ENCODE measurements around the gene RFXANK.

The RFXANK gene

DNA sequence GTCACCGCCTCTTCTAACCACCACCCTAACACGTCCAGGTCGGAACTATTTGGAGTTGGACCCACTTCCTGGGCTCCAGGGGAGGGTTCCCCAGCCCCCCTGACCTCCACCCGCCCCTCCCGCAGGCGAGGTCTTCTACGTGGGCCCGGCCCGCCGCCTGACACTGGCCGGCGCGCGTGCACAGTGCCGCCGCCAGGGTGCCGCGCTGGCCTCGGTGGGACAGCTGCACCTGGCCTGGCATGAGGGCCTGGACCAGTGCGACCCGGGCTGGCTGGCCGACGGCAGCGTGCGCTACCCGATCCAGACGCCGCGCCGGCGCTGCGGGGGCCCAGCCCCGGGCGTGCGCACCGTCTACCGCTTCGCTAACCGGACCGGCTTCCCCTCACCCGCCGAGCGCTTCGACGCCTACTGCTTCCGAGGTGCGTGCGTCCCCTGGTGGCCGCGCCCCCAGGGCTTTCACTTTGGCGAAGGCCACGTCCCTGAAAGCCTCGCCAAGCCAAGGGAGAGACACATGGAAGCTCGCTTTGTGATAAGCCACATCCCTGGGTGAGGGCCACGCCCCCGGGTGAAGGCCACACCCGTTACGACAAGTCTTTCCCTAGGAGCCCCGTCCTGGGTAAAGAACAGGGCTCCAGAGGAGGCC, 32.9 kb downstream of the RFXANK start:
- FAIRE-seq, result no peak
- peak; percentile 98 for DNase-seq (ENCODE audit: insufficient read length, low spot score)

DNA sequence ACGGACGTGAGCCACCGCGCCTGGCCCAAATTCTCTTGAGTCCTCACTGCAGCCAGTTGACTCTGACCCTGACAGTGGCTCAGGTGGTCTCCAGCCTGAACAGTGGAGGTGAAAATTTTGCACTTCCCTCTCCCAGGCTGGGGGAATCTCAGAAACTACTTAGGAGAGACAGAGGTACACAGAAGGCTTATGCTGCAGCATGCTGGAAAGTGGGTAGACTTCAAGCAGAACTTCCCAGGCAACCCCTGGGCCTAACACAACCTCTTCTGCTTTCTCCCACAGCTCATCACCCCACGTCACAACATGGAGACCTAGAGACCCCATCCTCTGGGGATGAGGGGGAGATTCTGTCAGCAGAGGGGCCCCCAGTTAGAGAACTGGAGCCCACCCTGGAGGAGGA, 34.1 kb downstream of the RFXANK start:
- TF ChIP-seq, protein P1, sequence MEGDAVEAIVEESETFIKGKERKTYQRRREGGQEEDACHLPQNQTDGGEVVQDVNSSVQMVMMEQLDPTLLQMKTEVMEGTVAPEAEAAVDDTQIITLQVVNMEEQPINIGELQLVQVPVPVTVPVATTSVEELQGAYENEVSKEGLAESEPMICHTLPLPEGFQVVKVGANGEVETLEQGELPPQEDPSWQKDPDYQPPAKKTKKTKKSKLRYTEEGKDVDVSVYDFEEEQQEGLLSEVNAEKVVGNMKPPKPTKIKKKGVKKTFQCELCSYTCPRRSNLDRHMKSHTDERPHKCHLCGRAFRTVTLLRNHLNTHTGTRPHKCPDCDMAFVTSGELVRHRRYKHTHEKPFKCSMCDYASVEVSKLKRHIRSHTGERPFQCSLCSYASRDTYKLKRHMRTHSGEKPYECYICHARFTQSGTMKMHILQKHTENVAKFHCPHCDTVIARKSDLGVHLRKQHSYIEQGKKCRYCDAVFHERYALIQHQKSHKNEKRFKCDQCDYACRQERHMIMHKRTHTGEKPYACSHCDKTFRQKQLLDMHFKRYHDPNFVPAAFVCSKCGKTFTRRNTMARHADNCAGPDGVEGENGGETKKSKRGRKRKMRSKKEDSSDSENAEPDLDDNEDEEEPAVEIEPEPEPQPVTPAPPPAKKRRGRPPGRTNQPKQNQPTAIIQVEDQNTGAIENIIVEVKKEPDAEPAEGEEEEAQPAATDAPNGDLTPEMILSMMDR (IDR thresholded peaks at IDR 0.05; ENCODE audit: insufficient read depth, missing control alignments), result no peak
- no peak for FAIRE-seq

More for the DNA sequence above, 32.9 kb downstream of the RFXANK start:
- TF ChIP-seq, protein P1 (IDR thresholded peaks at IDR 0.05; ENCODE audit: insufficient read depth, missing control alignments), result peak; percentile 67

DNA sequence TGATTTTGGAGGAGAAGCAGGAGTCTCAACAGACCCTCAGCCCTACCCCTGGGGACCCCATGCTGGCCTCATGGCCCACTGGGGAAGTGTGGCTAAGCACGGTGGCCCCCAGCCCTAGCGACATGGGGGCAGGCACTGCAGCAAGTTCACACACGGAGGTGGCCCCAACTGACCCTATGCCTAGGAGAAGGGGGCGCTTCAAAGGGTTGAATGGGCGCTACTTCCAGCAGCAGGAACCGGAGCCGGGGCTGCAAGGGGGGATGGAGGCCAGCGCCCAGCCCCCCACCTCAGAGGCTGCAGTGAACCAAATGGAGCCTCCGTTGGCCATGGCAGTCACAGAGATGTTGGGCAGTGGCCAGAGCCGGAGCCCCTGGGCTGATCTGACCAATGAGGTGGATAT, 34.6 kb downstream of the RFXANK start:
- FAIRE-seq (no peak), DNase-seq (ENCODE audit: insufficient read length, low spot score) (no peak)
- TF ChIP-seq, protein P1 (IDR thresholded peaks at IDR 0.05; ENCODE audit: insufficient read depth, missing control alignments), result no peak

More for the DNA sequence above, 34.1 kb downstream of the RFXANK start:
- DNase-seq (ENCODE audit: insufficient read length, low spot score), result no peak

DNA sequence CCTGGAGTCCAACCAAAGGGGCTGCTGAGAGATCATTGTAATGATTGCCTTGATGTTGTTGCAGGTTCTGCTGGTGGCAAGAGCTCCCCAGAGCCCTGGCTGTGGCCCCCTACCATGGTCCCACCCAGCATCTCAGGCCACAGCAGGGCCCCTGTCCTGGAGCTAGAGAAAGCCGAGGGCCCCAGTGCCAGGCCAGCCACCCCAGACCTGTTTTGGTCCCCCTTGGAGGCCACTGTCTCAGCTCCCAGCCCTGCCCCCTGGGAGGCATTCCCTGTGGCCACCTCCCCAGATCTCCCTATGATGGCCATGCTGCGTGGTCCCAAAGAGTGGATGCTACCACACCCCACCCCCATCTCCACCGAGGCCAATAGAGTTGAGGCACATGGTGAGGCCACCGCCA, 35.2 kb downstream of the RFXANK start:
- FAIRE-seq, result no peak
- TF ChIP-seq, protein P1 (IDR thresholded peaks at IDR 0.05; ENCODE audit: insufficient read depth, missing control alignments), result no peak
- no peak for DNase-seq (ENCODE audit: insufficient read length, low spot score)

DNA sequence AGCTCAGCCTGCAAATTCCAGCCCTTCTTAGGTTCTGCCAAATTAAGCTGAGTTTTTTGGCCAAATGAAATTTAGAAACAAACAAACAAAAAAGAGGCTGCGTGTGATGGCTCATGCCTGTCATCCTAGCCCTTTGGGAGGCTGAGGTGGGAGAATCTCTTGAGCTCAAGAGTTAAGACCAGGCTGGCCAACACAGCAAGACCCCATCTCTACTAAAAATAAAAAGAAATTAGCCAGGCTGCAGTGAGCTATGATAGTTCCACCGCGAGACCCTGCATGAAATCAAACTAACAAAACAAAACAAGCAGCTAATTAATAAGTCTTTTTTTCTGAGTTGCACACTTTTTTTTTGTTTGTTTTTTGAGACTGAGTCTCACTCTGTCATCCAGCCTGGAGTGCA, 37.6 kb downstream of the RFXANK start:
- no peak for DNase-seq (ENCODE audit: insufficient read length, low spot score)
- FAIRE-seq, result no peak
- TF ChIP-seq, protein P1 (IDR thresholded peaks at IDR 0.05; ENCODE audit: insufficient read depth, missing control alignments), result no peak

DNA sequence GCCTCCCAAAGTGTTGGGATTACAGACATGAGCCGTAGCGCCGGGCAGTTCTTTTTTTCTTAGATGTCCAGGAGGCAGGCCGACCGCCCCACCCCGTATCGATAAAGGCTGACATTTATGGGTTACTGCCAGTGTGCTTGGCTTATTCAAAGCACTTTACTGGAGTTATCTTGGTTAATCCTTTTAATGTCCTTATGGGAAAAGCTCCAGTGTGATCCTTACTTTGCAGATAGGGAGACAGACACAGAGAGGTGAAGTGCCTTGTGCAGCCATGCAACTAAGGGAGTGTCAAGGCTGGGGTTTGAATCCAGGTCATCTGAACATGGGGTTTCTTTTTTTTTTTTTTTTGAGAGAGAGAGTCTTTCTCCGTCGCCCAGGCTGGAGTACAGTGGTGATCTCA, 38.9 kb downstream of the RFXANK start:
- TF ChIP-seq, protein P1 (IDR thresholded peaks at IDR 0.05; ENCODE audit: insufficient read depth, missing control alignments), result no peak
- peak; percentile 74 for DNase-seq (ENCODE audit: insufficient read length, low spot score)
- peak; percentile 86 for FAIRE-seq

DNA sequence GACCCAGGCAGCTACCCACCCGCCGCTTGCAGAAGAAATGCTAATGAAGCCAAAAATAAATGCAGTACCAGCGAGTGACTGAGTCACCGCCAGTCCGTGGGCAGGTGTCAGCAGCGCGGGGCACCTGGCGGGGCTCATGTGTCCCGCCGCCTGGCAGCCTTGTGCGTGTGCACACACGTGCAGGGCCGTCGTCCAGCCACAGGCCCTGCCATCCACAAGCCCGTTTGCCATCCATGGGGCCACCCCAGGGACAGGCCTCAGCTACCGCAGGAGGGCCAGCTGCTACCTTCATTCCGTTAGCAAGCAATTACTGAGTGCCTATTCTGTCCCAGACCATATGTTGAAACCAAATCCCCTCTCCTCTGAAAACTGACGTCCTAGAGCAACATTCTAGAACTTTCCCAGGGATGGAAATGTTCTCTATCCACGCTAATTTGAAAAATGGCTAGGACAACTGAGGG, 40.2 kb downstream of the RFXANK start:
- FAIRE-seq (no peak), DNase-seq (ENCODE audit: insufficient read length, low spot score) (no peak)
- TF ChIP-seq, protein P1 (IDR thresholded peaks at IDR 0.05; ENCODE audit: insufficient read depth, missing control alignments), result no peak
